ENCODE data around the gene CNNM2. TPM values are rescaled to one million over a fixed set of nuclear protein-coding genes. Genes with fewer than 3 reads are reported as not detected.
A peak's percentile ranks its signal among the peaks of the same experiment; 100 is the strongest.

Gene CNNM2
- total RNA-seq, 1 experiment from 2014 or later: 23.5 TPM

- TF ChIP-seq MAX (CRISPR knock-in tag; IDR thresholded peaks at IDR 0.05): no peak
- no peak for TF ChIP-seq IRF1 (CRISPR knock-in tag; IDR thresholded peaks at IDR 0.05)
Observed at GRCh38 chr10:103042129-103042528, 124.0 kb downstream of the CNNM2 start (continued).

- no peaks in the 10 kb centered on the region for H3K27me3 Mint-ChIP-seq (ENCODE audit: low read depth)
- peaks cover 42% of the 10 kb centered on the region for H3K4me1 Mint-ChIP-seq
- ATAC-seq: no peak
- H3K27ac Mint-ChIP-seq: peak overlapping the region; percentile 10; the same call in 1 of the 2 replicates
- H3K9me3 Mint-ChIP-seq: no peaks in the 10 kb centered on the region
- TF ChIP-seq MLX (CRISPR knock-in tag; IDR thresholded peaks at IDR 0.05): no peak
- TF ChIP-seq IRF1 (CRISPR knock-in tag; IDR thresholded peaks at IDR 0.05): no peak
- TF ChIP-seq ATF2 (CRISPR knock-in tag; IDR thresholded peaks at IDR 0.05; ENCODE audit: borderline replicate concordance, low read depth): no peak
- POLR2A ChIA-PET: no interaction called here
- no peaks in the 10 kb centered on the region for H3K36me3 Mint-ChIP-seq
- no peak overlapping the region for H3K4me3 Mint-ChIP-seq
- CTCF ChIA-PET: interaction anchor here (0.6 to 1.7 kb wide), 4 partner anchors 20 to 167 kb away, joined by 3 to 6 read pairs (median 4); partner anchors contain the start of gene CNNM2
- DNase-seq (ENCODE audit: low spot score): peak; percentile 30
Observed at GRCh38 chr10:103042908-103043307, 124.8 kb downstream of the CNNM2 start.

GRCh38 chr10:103044942-103045489 is 126.9 kb downstream of the CNNM2 start:
- ATAC-seq (no peak), DNase-seq (ENCODE audit: low spot score) (no peak)
- TF ChIP-seq ZNF281 (CRISPR knock-in tag; IDR thresholded peaks at IDR 0.05): no peak
- no peak for TF ChIP-seq NR2C2 (CRISPR knock-in tag; IDR thresholded peaks at IDR 0.05)
- no peak for TF ChIP-seq E2F5 (CRISPR knock-in tag; IDR thresholded peaks at IDR 0.05)
- TF ChIP-seq E2F1 (CRISPR knock-in tag; IDR thresholded peaks at IDR 0.05): no peak
- Mint-ChIP-seq H3K36me3 (no peaks in the 10 kb centered on the region), H3K27ac (0 out of 2 replicates have a peak overlapping the region, but pooled peaks have one; percentile 13), H3K9me3 (no peaks in the 10 kb centered on the region), H3K27me3 (ENCODE audit: low read depth) (no peaks in the 10 kb centered on the region), H3K4me1 (peaks cover 42% of the 10 kb centered on the region), H3K4me3 (no peak overlapping the region)
- POLR2A ChIA-PET: no interaction called here
- CTCF ChIA-PET: interaction anchor here (0.9 to 1.7 kb wide), 2 partner anchors 31 to 127 kb away, joined by 3 to 6 read pairs; partner anchors contain the start of gene CNNM2

- Mint-ChIP-seq H3K4me3 (no peak overlapping the region), H3K9me3 (no peaks in the 10 kb centered on the region), H3K27ac (no peak overlapping the region), H3K27me3 (ENCODE audit: low read depth) (no peaks in the 10 kb centered on the region), H3K4me1 (peaks cover 42% of the 10 kb centered on the region), H3K36me3 (no peaks in the 10 kb centered on the region)
- POLR2A ChIA-PET: no interaction called here
- DNase-seq (ENCODE audit: low spot score) (no peak), ATAC-seq (no peak)
- CTCF ChIA-PET: no interaction called here
- TF ChIP-seq ELF4 (CRISPR knock-in tag; IDR thresholded peaks at IDR 0.05; ENCODE audit: low read depth): no peak
- TF ChIP-seq CDX4 (CRISPR knock-in tag; IDR thresholded peaks at IDR 0.05; ENCODE audit: borderline replicate concordance): no peak
- TF ChIP-seq ZNF512 (CRISPR knock-in tag; IDR thresholded peaks at IDR 0.05; ENCODE audit: borderline replicate concordance): no peak
- no peak for TF ChIP-seq JAZF1 (CRISPR knock-in tag; IDR thresholded peaks at IDR 0.05)
Observed at GRCh38 chr10:103045961-103046360, 127.9 kb downstream of the CNNM2 start.

Measured in WTC11 (cell line).